Endothelial cell of umbilical vein (primary cell): ENCODE data around the gene GSTT4. TPM values are rescaled to one million over a fixed set of nuclear protein-coding genes. Genes with fewer than 3 reads are reported as not detected.

Experiments
- BruUV-seq: library from RNA; stranded (reverse); fragments of 400-500 nt; replicated peaks from 2 replicates; lab custom pipeline; 2021; lab: Mats Ljungman, UMichigan
- CTCF ChIA-PET: fragments of 300-600, 350-600 bp; sonication (Branson Sonifier 250); formaldehyde crosslinking; loops from one replicate; lab custom pipeline; 2021; ENCODE audit warnings: antibody characterized with exemption, inconsistent platforms; lab: Charles Lee
- POLR2A ChIA-PET: fragments of 300-600, 350-600 bp; sonication (Branson Sonifier 250); formaldehyde crosslinking; loops from one replicate; lab custom pipeline; 2021; ENCODE audit warnings: antibody characterized with exemption, inconsistent platforms; lab: Charles Lee
- DNase-seq: peaks from one replicate; pipeline ENCODE4 v3.0.0-alpha.2; 2011; ENCODE audit warnings: low read depth, low spot score
- FAIRE-seq: peaks from 2 replicates; lab custom pipeline; 2011; peaks lifted over from hg19 to GRCh38; lab: Jason Lieb, UNC
- H2AFZ ChIP-seq: 2 replicates; pipeline ENCODE4 v1.6.0; 2012; ENCODE audit warnings: low read depth, low read length, control low read depth, inconsistent platforms
- H3K27ac ChIP-seq: 2 replicates; pipeline ENCODE4 v1.5.1; 2011; ENCODE audit warnings: low read depth, mild to moderate bottlenecking, control low read depth, low read length, moderate library complexity; ENCODE audit not compliant: insufficient read depth
- H3K27me3 ChIP-seq, 2 experiments: 2 replicates each; pipeline versions ENCODE4 v1.6.0 to v1.6.1; 2011; ENCODE audit warnings: low read length in 2 of 2, mixed read lengths in 1 of 2; ENCODE audit not compliant: control insufficient read depth in 2 of 2, insufficient read depth in 2 of 2
- H3K36me3 ChIP-seq, 2 experiments: 2 replicates in 1 of 2; 3 replicates in 1 of 2; pipeline ENCODE4 v1.5.1; 2011; ENCODE audit warnings: low read length in 2 of 2, mild to moderate bottlenecking in 1 of 2, moderate library complexity in 1 of 2; ENCODE audit not compliant: control insufficient read depth in 2 of 2, insufficient read depth in 2 of 2; ENCODE audit errors: extremely low read depth in 1 of 2
- H3K4me1 ChIP-seq: 3 replicates; pipeline ENCODE4 v1.5.1; 2011; ENCODE audit warnings: mild to moderate bottlenecking, low read length; ENCODE audit not compliant: control insufficient read depth, insufficient read depth; ENCODE audit errors: extremely low read depth
- H3K4me2 ChIP-seq: 2 replicates; pipeline ENCODE4 v1.6.1; 2011; ENCODE audit warnings: low read length, control low read depth, mixed read lengths; ENCODE audit not compliant: insufficient read depth
- H3K4me3 ChIP-seq, 3 experiments: fragments of 200-600 bp in 1 of 3; sonication (generic), shearing (Covaris generic) in 1 of 3; replicated peaks in 1 of 3; 2 replicates each; pipeline ENCODE4 v1.5.1; 2011 to 2016; ENCODE audit warnings: control low read depth in 3 of 3, low read length in 3 of 3, mild to moderate bottlenecking in 2 of 3, inconsistent platforms in 1 of 3, low read depth in 1 of 3, moderate library complexity in 1 of 3; ENCODE audit not compliant: insufficient read depth in 1 of 3
- H3K79me2 ChIP-seq: 2 replicates; pipeline ENCODE4 v1.6.0; 2012; ENCODE audit warnings: low read length, inconsistent platforms; ENCODE audit not compliant: control insufficient read depth, insufficient read depth
- H3K9ac ChIP-seq: replicated peaks from 2 replicates; pipeline ENCODE3; 2011; ENCODE audit warnings: low read length, control low read depth; ENCODE audit not compliant: insufficient read depth; ENCODE audit errors: extremely low read depth
- H3K9me1 ChIP-seq: replicated peaks from 3 replicates; pipeline ENCODE4 v1.6.0; 2011; ENCODE audit warnings: mild to moderate bottlenecking, low read length; ENCODE audit not compliant: control insufficient read depth, insufficient read depth; ENCODE audit errors: extremely low read depth
- H3K9me3 ChIP-seq: replicated peaks from 2 replicates; pipeline ENCODE4 v1.5.1; 2012; ENCODE audit warnings: low read length, inconsistent platforms; ENCODE audit not compliant: control insufficient read depth, insufficient read depth
- H4K20me1 ChIP-seq: replicated peaks from 2 replicates; pipeline ENCODE3; 2011; ENCODE audit warnings: mild to moderate bottlenecking, low read length; ENCODE audit not compliant: control insufficient read depth, insufficient read depth; ENCODE audit errors: extremely low read depth
- CTCF ChIP-seq, 2 donors: IDR thresholded peaks; 1 replicate in 1 of 2; 2 replicates in 1 of 2; pipeline ENCODE4 v1.5.1; 2011; ENCODE audit warnings: low read length in 2 of 2, mild to moderate bottlenecking in 2 of 2, moderate library complexity in 2 of 2, control low read depth in 1 of 2, inconsistent platforms in 1 of 2, low read depth in 1 of 2; ENCODE audit not compliant: insufficient read depth in 1 of 2; ENCODE audit errors: extremely low read depth in 1 of 2
- EZH2 ChIP-seq: IDR thresholded peaks from 2 replicates; pipeline ENCODE4 v1.6.1; 2012; ENCODE audit warnings: borderline replicate concordance, low read depth, mild to moderate bottlenecking, moderate library complexity, low read length, inconsistent platforms; ENCODE audit not compliant: severe bottlenecking
- FOS ChIP-seq: IDR thresholded peaks from 2 replicates; pipeline ENCODE4 v1.6.1; 2011; ENCODE audit warnings: mild to moderate bottlenecking, low read length, moderate library complexity, borderline replicate concordance; ENCODE audit not compliant: insufficient read depth
- GATA2 ChIP-seq: IDR thresholded peaks from 2 replicates; pipeline ENCODE4 v1.7.0; 2011; ENCODE audit warnings: low read depth, mild to moderate bottlenecking, moderate library complexity, mixed read lengths, low read length; ENCODE audit not compliant: insufficient read length, insufficient read depth
- JUN ChIP-seq: IDR thresholded peaks from 2 replicates; pipeline ENCODE4 v1.6.1; 2011; ENCODE audit warnings: borderline replicate concordance, low read depth; ENCODE audit not compliant: insufficient read length, insufficient read depth
- MAX ChIP-seq: IDR thresholded peaks from 2 replicates; pipeline ENCODE4 v1.6.1; 2011; ENCODE audit not compliant: insufficient read depth, insufficient read length
- MYC ChIP-seq: IDR thresholded peaks from one replicate; pipeline ENCODE4 v1.6.1; 2011; ENCODE audit warnings: mild to moderate bottlenecking, low read depth, low read length
- POLR2A ChIP-seq: IDR thresholded peaks from 2 replicates; pipeline ENCODE4 v1.6.1; 2012; ENCODE audit warnings: low read depth, mild to moderate bottlenecking, control low read depth, low read length
- POLR2AphosphoS5 ChIP-seq: IDR thresholded peaks from 2 replicates; pipeline ENCODE4 v1.6.1; 2012; ENCODE audit warnings: low read depth, mild to moderate bottlenecking, control low read depth, low read length, moderate library complexity; ENCODE audit not compliant: insufficient read depth
- dilution Hi-C: fragments of 300-500 bp; cut with MboI; formaldehyde crosslinking; loops from one replicate; pipeline ENCODE4 v1.15.0; 2019; ENCODE audit warnings: low sequenced_read_pairs; ENCODE audit not compliant: extremely low pct_ligation_motif_present
- intact Hi-C: fragments of 100-400 bp; cut with micrococcal nuclease; formaldehyde crosslinking; loops from one replicate; pipeline ENCODE4 v1.10.0; 2022
- polyA plus RNA-seq, 4 experiments: library from polyadenylated mRNA; depleted of rRNA in 3 of 4; stranded (reverse) in 3 of 4; unstranded in 1 of 4; fragments of >200 nt; gene quantifications; 2 replicates each; pipeline versions ENCODE4 v1.2.1 to v1.2.3, GENCODE V29; 2011 to 2012; ENCODE audit warnings: missing spikeins in 1 of 4
- total RNA-seq: library from RNA; stranded (reverse); gene quantifications from 2 replicates; pipeline ENCODE4 v1.2.3, GENCODE V29; 2021

GSTT4 gene
- total and polyA plus RNA-seq, 2 donors (not counting 3 experiments of a cell fraction or from before 2014, with no cell fraction given), result not detected

- Histone ChIP-seq H3K9me3 (no peaks in the 10 kb centered on the region), H3K4me2 (no peak overlapping the region), H3K9ac (no peak overlapping the region), H4K20me1 (no peaks in the 10 kb centered on the region), H2AFZ (no peak overlapping the region), H3K4me1 (peaks cover 5% of the 10 kb centered on the region), H3K27me3 (no peaks in the 10 kb centered on the region), H3K9me1 (no peaks in the 10 kb centered on the region), H3K4me3 (no peak overlapping the region), H3K27ac (no peak overlapping the region), H3K36me3 (no peaks in the 10 kb centered on the region), H3K79me2 (peaks cover 54% of the 10 kb centered on the region)
- DNase-seq, result no peak
- dilution Hi-C loops, result no loop called here
- POLR2A ChIA-PET, result no interaction called here
- intact Hi-C loops, result no loop called here
- CTCF ChIA-PET, result interaction anchor here (0.7 kb wide), 1 partner anchor 91 kb away, joined by 4 read pairs; no protein-coding TSS in a partner anchor
- BruUV-seq, result no TSS peak
- no peak for TF ChIP-seq GATA2
- TF ChIP-seq EZH2, result no peak
- TF ChIP-seq JUN, result no peak
- TF ChIP-seq MAX, result no peak
- TF ChIP-seq CTCF (IDR thresholded peaks at IDR 0.05; ENCODE audit: extremely low read depth in 1 of 2, insufficient read depth in 1 of 2, low read depth in 1 of 2, low read length in 2 of 2), result no peak
- no peak for TF ChIP-seq FOS
- no peak for TF ChIP-seq POLR2A
- no peak for TF ChIP-seq POLR2AphosphoS5
- TF ChIP-seq MYC, result no peak
- no peak for FAIRE-seq
These were observed 10.9 kb upstream of the GSTT4 start for GRCh38 chr22:24016156-24016555.
